ENCODE results near the gene ASB7. TPM values are rescaled to one million over a fixed set of nuclear protein-coding genes. Genes with fewer than 3 reads are reported as not detected.

ASB7 gene
- total RNA-seq, 6 donors from 2014 or later = 11.7 to 19.8 (median 14.2) TPM

DNA sequence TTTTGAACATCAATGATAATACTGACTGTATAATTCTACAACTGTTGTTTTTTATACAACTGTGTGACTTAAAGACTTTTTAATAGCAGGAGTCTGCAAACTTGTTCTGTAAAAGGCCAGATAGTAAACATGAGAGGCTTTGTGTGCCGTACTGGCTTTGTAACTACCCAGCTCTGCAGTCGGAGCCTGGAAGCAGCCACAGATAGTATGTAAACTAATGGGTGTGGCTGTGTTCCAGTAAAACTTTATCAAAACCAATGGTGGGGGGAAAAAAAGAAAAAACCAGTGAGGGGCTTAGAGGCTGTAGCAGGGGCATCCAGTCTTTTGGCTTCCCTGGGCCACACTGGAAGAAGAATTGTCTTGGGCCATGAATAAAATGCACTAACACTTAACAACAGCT lies 11.9 kb downstream of the ASB7 start:
- Histone ChIP-seq H3K27me3 (no peaks in the 10 kb centered on the region), H3K4me3 (no peak overlapping the region), H3K27ac (no peak overlapping the region), H3K36me3 (peaks cover 20 to 55% (median 30%) of the 10 kb centered on the region in 4 donors), H3K9me3 (no peaks in the 10 kb centered on the region), H3K4me1 (peaks cover 0 to 4% (median 0%) of the 10 kb centered on the region in 4 donors)
- TF ChIP-seq POLR2A (IDR thresholded peaks at IDR 0.05) (no peak), POLR2AphosphoS5 (IDR thresholded peaks at IDR 0.05) (no peak), CTCF (IDR thresholded peaks at IDR 0.05) (no peak), EP300 (IDR thresholded peaks at IDR 0.05) (no peak)
- ATAC-seq (ENCODE audit: low FRiP score in 2 of 2) (no peak), DNase-seq (no peak)
- WGBS, 2 donors = 82 to 89% methylated on average over 2 of the region's 2 CpGs

DNA sequence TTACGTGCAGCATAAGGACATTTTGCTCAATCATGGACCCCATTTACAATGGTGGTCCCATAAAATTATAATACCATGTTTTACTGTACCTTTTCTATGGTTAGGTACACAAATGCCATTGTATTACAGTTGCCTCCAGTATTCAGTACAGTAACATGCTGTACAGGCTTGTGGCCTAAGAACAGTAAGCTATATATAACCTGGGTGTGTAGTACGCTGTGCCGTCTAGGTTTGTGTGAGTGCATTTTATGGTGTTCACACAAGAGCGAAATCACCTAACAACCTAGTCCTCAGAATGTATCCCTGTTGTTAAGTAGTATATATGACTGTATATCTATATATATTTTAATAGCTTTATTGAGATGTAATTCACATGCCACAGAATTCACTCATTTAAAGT lies 12.5 kb downstream of the ASB7 start:
- ATAC-seq (ENCODE audit: low FRiP score in 2 of 2) (no peak), DNase-seq (no peak)
- 95 to 98% methylated on average over 4 of the region's 4 CpGs for WGBS, 2 donors
- no peaks in the 10 kb centered on the region for H3K27me3 ChIP-seq
- H3K9me3 ChIP-seq = no peaks in the 10 kb centered on the region
- TF ChIP-seq POLR2AphosphoS5 (IDR thresholded peaks at IDR 0.05) (no peak), POLR2A (IDR thresholded peaks at IDR 0.05) (no peak), CTCF (IDR thresholded peaks at IDR 0.05) (no peak), EP300 (IDR thresholded peaks at IDR 0.05) (no peak)
- H3K27ac ChIP-seq = no peak overlapping the region
- H3K36me3 ChIP-seq = peaks cover 16 to 54% (median 28%) of the 10 kb centered on the region in 4 donors
- H3K4me1 ChIP-seq = peaks cover 0 to 4% (median 0%) of the 10 kb centered on the region in 4 donors
- H3K4me3 ChIP-seq = no peak overlapping the region

DNA sequence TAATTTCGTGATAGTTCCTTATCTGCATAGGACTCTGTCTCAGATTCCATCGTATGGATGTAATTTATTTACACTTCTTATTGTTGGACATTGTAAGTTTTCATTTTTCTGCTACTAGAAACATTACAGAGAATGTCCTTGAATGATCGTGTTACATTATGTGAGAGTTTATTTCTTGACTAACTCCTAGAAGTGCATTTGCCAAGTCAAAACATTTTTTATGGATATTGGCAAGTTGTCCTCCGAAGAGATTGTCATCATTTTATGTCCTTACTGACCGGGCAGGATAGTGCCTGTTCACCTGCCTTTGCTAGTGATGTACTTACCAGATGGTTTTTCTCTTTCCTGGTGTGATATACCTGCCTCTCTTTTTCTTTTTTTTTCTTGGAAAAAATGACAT lies 13.4 kb downstream of the ASB7 start:
- peaks cover 16 to 52% (median 28%) of the 10 kb centered on the region in 4 donors for H3K36me3 ChIP-seq
- no peak overlapping the region for H3K4me3 ChIP-seq
- ATAC-seq (ENCODE audit: low FRiP score in 2 of 2) (no peak), DNase-seq (no peak)
- H3K27ac ChIP-seq = no peak overlapping the region
- TF ChIP-seq EP300 (IDR thresholded peaks at IDR 0.05) = no peak
- TF ChIP-seq POLR2A (IDR thresholded peaks at IDR 0.05) = no peak
- TF ChIP-seq POLR2AphosphoS5 (IDR thresholded peaks at IDR 0.05) = no peak
- no peak for TF ChIP-seq CTCF (IDR thresholded peaks at IDR 0.05)
- peaks cover 0 to 4% (median 0%) of the 10 kb centered on the region in 4 donors for H3K4me1 ChIP-seq
- H3K9me3 ChIP-seq = no peaks in the 10 kb centered on the region
- H3K27me3 ChIP-seq = no peaks in the 10 kb centered on the region
- 53 to 54% methylated on average over 5 of the region's 5 CpGs for WGBS, 2 donors

DNA sequence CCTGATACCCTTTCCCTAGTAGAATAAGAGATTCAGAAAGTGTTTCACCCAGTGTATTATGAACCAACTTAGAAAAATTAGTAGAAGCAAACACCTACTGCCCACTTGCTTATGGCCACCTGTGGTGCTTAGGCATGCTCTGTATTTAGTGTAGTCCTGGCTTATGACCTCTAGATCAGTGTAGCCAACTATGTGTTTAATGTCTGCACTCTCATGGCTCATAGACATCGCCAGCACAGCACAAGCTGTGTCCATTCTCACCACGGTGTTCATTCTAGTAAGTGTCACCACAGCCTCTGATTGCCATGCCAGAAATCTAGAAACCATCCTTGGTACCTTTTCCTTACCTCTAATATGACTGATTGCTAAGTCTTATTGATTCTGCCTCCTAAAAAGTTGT lies 14.3 kb downstream of the ASB7 start:
- H3K4me1 ChIP-seq = peaks cover 0 to 4% (median 0%) of the 10 kb centered on the region in 4 donors
- 94 to 95% methylated on average over 2 of the region's 2 CpGs for WGBS, 2 donors
- no peak overlapping the region for H3K4me3 ChIP-seq
- no peak for TF ChIP-seq EP300 (IDR thresholded peaks at IDR 0.05)
- no peak for TF ChIP-seq POLR2A (IDR thresholded peaks at IDR 0.05)
- TF ChIP-seq CTCF (IDR thresholded peaks at IDR 0.05) = no peak
- TF ChIP-seq POLR2AphosphoS5 (IDR thresholded peaks at IDR 0.05) = no peak
- ATAC-seq (ENCODE audit: low FRiP score in 2 of 2) (no peak), DNase-seq (no peak)
- no peaks in the 10 kb centered on the region for H3K9me3 ChIP-seq
- no peak overlapping the region for H3K27ac ChIP-seq
- H3K27me3 ChIP-seq = no peaks in the 10 kb centered on the region
- H3K36me3 ChIP-seq = peaks cover 16 to 47% (median 24%) of the 10 kb centered on the region in 4 donors

- WGBS, 2 donors = 88 to 94% methylated on average over 5 of the region's 5 CpGs
- H3K4me1 ChIP-seq = no peaks in the 10 kb centered on the region
- H3K9me3 ChIP-seq = no peaks in the 10 kb centered on the region
- peaks cover 0 to 16% (median 4%) of the 10 kb centered on the region in 4 donors for H3K36me3 ChIP-seq
- no peaks in the 10 kb centered on the region for H3K27me3 ChIP-seq
- H3K27ac ChIP-seq = no peak overlapping the region
- DNase-seq (no peak), ATAC-seq (ENCODE audit: low FRiP score in 2 of 2) (no peak)
- no peak for TF ChIP-seq POLR2AphosphoS5 (IDR thresholded peaks at IDR 0.05)
- no peak for TF ChIP-seq CTCF (IDR thresholded peaks at IDR 0.05)
- TF ChIP-seq EP300 (IDR thresholded peaks at IDR 0.05) = no peak
- no peak for TF ChIP-seq POLR2A (IDR thresholded peaks at IDR 0.05)
- H3K4me3 ChIP-seq = no peak overlapping the region
Observed at GRCh38 chr15:100623301-100623700, 20.9 kb downstream of the ASB7 start.
